G401 (cell line): Measurements from ENCODE around the gene ATP8B4. TPM values are rescaled to one million over a fixed set of nuclear protein-coding genes. Genes with fewer than 3 reads are reported as not detected.
A peak's percentile ranks its signal among the peaks of the same experiment; 100 is the strongest.
"Not testable (repeated sequence)": the region's sequence is repeated elsewhere in the genome, so short reads cannot be mapped to it uniquely, and the experiment has no call there.

Experiments
- DNase-seq: peaks from one replicate; pipeline ENCODE4 v3.0.0-alpha.2; 2015; ENCODE audit warnings: low spot score
- in situ Hi-C: cut with HindIII; loops from 2 replicates; pipeline ENCODE4 v1.10.0; 2016; ENCODE audit warnings: low sequenced_read_pairs, mixed read lengths
- total RNA-seq: library from RNA; depleted of rRNA; stranded (reverse); fragments of >200 nt; shearing (Covaris generic); gene quantifications from 2 replicates; pipeline ENCODE4 v1.2.3, GENCODE V29; 2014; rRNA removed

Gene ATP8B4
- 3.5 TPM in 1 of 2 replicates, not detected in the other for total RNA-seq

- no peak for DNase-seq
- in situ Hi-C loops = no loop called here
These were observed at the start of gene ATP8B4 for GRCh38 chr15:50119063-50120040. Gene ATP8B4, minus strand, starts transcription at chr15:50119233. Its CDS starts 12,267 bp downstream, at chr15:50106966.

- no peak for DNase-seq
- in situ Hi-C loops = no loop called here
These were observed 49.3 kb upstream of the ATP8B4 start for GRCh38 chr15:50168379-50168778.

- DNase-seq = no peak
- in situ Hi-C loops = no loop called here
These were observed 48.1 kb upstream of the ATP8B4 start for GRCh38 chr15:50167110-50167509.

GRCh38 chr15:50166216-50166615 is 47.2 kb upstream of the ATP8B4 start:
- in situ Hi-C loops = no loop called here

GRCh38 chr15:50164458-50164857 is 45.4 kb upstream of the ATP8B4 start:
- in situ Hi-C loops = no loop called here
- DNase-seq = no peak

More at GRCh38 chr15:50166216-50166615, 47.2 kb upstream of the ATP8B4 start:
- no peak for DNase-seq

GRCh38 chr15:50163719-50164410 is 44.8 kb upstream of the ATP8B4 start:
- in situ Hi-C loops = no loop called here
- DNase-seq = no peak

GRCh38 chr15:50162969-50163718 is 44.1 kb upstream of the ATP8B4 start:
- no peak for DNase-seq

GRCh38 chr15:50158236-50158635 is 39.2 kb upstream of the ATP8B4 start:
- in situ Hi-C loops = not testable (repeated sequence)

More at GRCh38 chr15:50162969-50163718, 44.1 kb upstream of the ATP8B4 start:
- in situ Hi-C loops = no loop called here

GRCh38 chr15:50151476-50151875 is 32.4 kb upstream of the ATP8B4 start:
- in situ Hi-C loops = no loop called here
- DNase-seq = no peak

More at GRCh38 chr15:50158236-50158635, 39.2 kb upstream of the ATP8B4 start:
- DNase-seq = not testable (repeated sequence)

- no peak for DNase-seq
- in situ Hi-C loops = no loop called here
These were observed 31.8 kb upstream of the ATP8B4 start for GRCh38 chr15:50150851-50151250.

- DNase-seq = no peak
- in situ Hi-C loops = no loop called here
These were observed 31.3 kb upstream of the ATP8B4 start for GRCh38 chr15:50150349-50150748.

GRCh38 chr15:50149090-50149489 is 30.1 kb upstream of the ATP8B4 start:
- in situ Hi-C loops = no loop called here
- DNase-seq = no peak

GRCh38 chr15:50148362-50148963 is 29.4 kb upstream of the ATP8B4 start:
- in situ Hi-C loops = no loop called here
- peak; percentile 41 for DNase-seq

GRCh38 chr15:50146632-50147031 is 27.6 kb upstream of the ATP8B4 start:
- DNase-seq = no peak
- in situ Hi-C loops = no loop called here

- in situ Hi-C loops = no loop called here
- DNase-seq = peak; percentile 64
These were observed 26.4 kb upstream of the ATP8B4 start for GRCh38 chr15:50145451-50145872.

GRCh38 chr15:50144341-50145120 is 25.5 kb upstream of the ATP8B4 start:
- in situ Hi-C loops = no loop called here
- no peak for DNase-seq

- no peak for DNase-seq
- in situ Hi-C loops = no loop called here
These were observed 24.3 kb upstream of the ATP8B4 start for GRCh38 chr15:50143255-50143860.

- in situ Hi-C loops = no loop called here
- no peak for DNase-seq
These were observed 22.8 kb upstream of the ATP8B4 start for GRCh38 chr15:50141856-50142255.
